ENCODE measurements around the gene DOCK4. TPM values are rescaled to one million over a fixed set of nuclear protein-coding genes. Genes with fewer than 3 reads are reported as not detected.

Gene DOCK4
- total RNA-seq, 6 experiments from 2014 or later, result 9.4 to 29.9 (median 22.8) TPM

- no peak overlapping the region for H3K4me3 ChIP-seq
- H3K4me1 ChIP-seq, result peaks cover 0 to 12% (median 5%) of the 10 kb centered on the region in 4 donors
- H3K27me3 ChIP-seq, result no peaks in the 10 kb centered on the region
- DNase-seq (no peak), ATAC-seq (no peak)
- TF ChIP-seq POLR2A (IDR thresholded peaks at IDR 0.05), result no peak
- TF ChIP-seq CTCF (IDR thresholded peaks at IDR 0.05), result no peak
- no peaks in the 10 kb centered on the region for H3K36me3 ChIP-seq
- intact Hi-C loops (cut with DNase I), result loop anchor here in 1 of 2 donors (10.0 kb wide), 1 partner anchor 45 kb away; no protein-coding TSS in a partner anchor
- no peak overlapping the region for H3K27ac ChIP-seq
- WGBS (ENCODE audit: insufficient coverage, low coverage, low lambda C conversion rate, missing lambda C conversion rate), result 90% methylated on average over 5 of the region's 5 CpGs
- H3K9me3 ChIP-seq, result no peaks in the 10 kb centered on the region
Observed at GRCh38 chr7:112189691-112190090, 16.5 kb downstream of the DOCK4 start.

- WGBS (ENCODE audit: insufficient coverage, low coverage, low lambda C conversion rate, missing lambda C conversion rate), result 89% methylated on average over 3 of the region's 3 CpGs
- Histone ChIP-seq H3K4me1 (peaks cover 0 to under 1% (median 0%) of the 10 kb centered on the region in 4 donors), H3K27me3 (no peaks in the 10 kb centered on the region), H3K36me3 (no peaks in the 10 kb centered on the region), H3K9me3 (no peaks in the 10 kb centered on the region), H3K4me3 (no peak overlapping the region), H3K27ac (no peak overlapping the region)
- no peak for TF ChIP-seq CTCF (IDR thresholded peaks at IDR 0.05)
- no peak for TF ChIP-seq POLR2A (IDR thresholded peaks at IDR 0.05)
- DNase-seq (no peak), ATAC-seq (no peak)
- intact Hi-C loops (cut with DNase I), result no loop called here
Observed at GRCh38 chr7:112188257-112188656, 17.9 kb downstream of the DOCK4 start.

- Histone ChIP-seq H3K9me3 (no peaks in the 10 kb centered on the region), H3K36me3 (no peaks in the 10 kb centered on the region), H3K27me3 (no peaks in the 10 kb centered on the region), H3K4me3 (no peak overlapping the region), H3K27ac (no peak overlapping the region), H3K4me1 (no peaks in the 10 kb centered on the region)
- intact Hi-C loops (cut with DNase I), result no loop called here
- DNase-seq (no peak), ATAC-seq (no peak)
- TF ChIP-seq POLR2A (IDR thresholded peaks at IDR 0.05), result no peak
- no peak for TF ChIP-seq CTCF (IDR thresholded peaks at IDR 0.05)
- WGBS (ENCODE audit: insufficient coverage, low coverage, low lambda C conversion rate, missing lambda C conversion rate), result 100% methylated on average over 1 of the region's 1 CpG
Observed at GRCh38 chr7:112186300-112186699, 19.9 kb downstream of the DOCK4 start.

GRCh38 chr7:112185005-112185834, 21.0 kb downstream of the DOCK4 start:
- DNase-seq (no peak), ATAC-seq (peak; percentile 22 to 64 (median 50))
- H3K27ac ChIP-seq, result no peak overlapping the region
- no peaks in the 10 kb centered on the region for H3K27me3 ChIP-seq
- no peaks in the 10 kb centered on the region for H3K9me3 ChIP-seq
- no peak for TF ChIP-seq POLR2A (IDR thresholded peaks at IDR 0.05)
- TF ChIP-seq CTCF (IDR thresholded peaks at IDR 0.05), result no peak
- no peaks in the 10 kb centered on the region for H3K4me1 ChIP-seq
- 63% methylated on average over 3 of the region's 4 CpGs for WGBS (ENCODE audit: insufficient coverage, low coverage, low lambda C conversion rate, missing lambda C conversion rate)
- no peak overlapping the region for H3K4me3 ChIP-seq
- H3K36me3 ChIP-seq, result no peaks in the 10 kb centered on the region
- intact Hi-C loops (cut with DNase I), result no loop called here
